ENCODE data around the gene ITGAV. TPM values are rescaled to one million over a fixed set of nuclear protein-coding genes. Genes with fewer than 3 reads are reported as not detected.
A peak's percentile ranks its signal among the peaks of the same experiment; 100 is the strongest.

Gene ITGAV
- total RNA-seq, 1 donor from 2014 or later: 46.6 TPM

- no peak overlapping the region for H3K4me3 ChIP-seq
- H3K27ac ChIP-seq: no peak overlapping the region
- intact Hi-C loops (cut with DNase I): no loop called here
- H3K9me3 ChIP-seq: no peaks in the 10 kb centered on the region
- peaks cover 80% of the 10 kb centered on the region for H3K36me3 ChIP-seq
- TF ChIP-seq CTCF (IDR thresholded peaks at IDR 0.05): no peak
- H3K27me3 ChIP-seq (ENCODE audit: low read depth): no peaks in the 10 kb centered on the region
- DNase-seq (no peak), ATAC-seq (no peak)
- H3K4me1 ChIP-seq: no peaks in the 10 kb centered on the region
These were observed 50.1 kb downstream of the ITGAV start for GRCh38 chr2:186639939-186640338.

GRCh38 chr2:186641132-186641806 is 51.4 kb downstream of the ITGAV start:
- intact Hi-C loops (cut with DNase I): no loop called here
- ATAC-seq: no peak
- Histone ChIP-seq H3K4me3 (no peak overlapping the region), H3K36me3 (peaks cover 80% of the 10 kb centered on the region), H3K4me1 (no peaks in the 10 kb centered on the region), H3K27ac (no peak overlapping the region), H3K9me3 (no peaks in the 10 kb centered on the region), H3K27me3 (ENCODE audit: low read depth) (no peaks in the 10 kb centered on the region)
- TF ChIP-seq CTCF (IDR thresholded peaks at IDR 0.05): no peak
- no peak for DNase-seq

- DNase-seq: no peak
- H3K36me3 ChIP-seq: peaks cover 86% of the 10 kb centered on the region
These were observed 52.0 kb downstream of the ITGAV start for GRCh38 chr2:186641807-186642321.

GRCh38 chr2:186644791-186645190 is 54.9 kb downstream of the ITGAV start:
- TF ChIP-seq CTCF (IDR thresholded peaks at IDR 0.05): no peak
- Histone ChIP-seq H3K4me3 (no peak overlapping the region), H3K27ac (no peak overlapping the region), H3K36me3 (peaks cover 70% of the 10 kb centered on the region), H3K27me3 (ENCODE audit: low read depth) (no peaks in the 10 kb centered on the region), H3K9me3 (no peaks in the 10 kb centered on the region), H3K4me1 (no peaks in the 10 kb centered on the region)
- intact Hi-C loops (cut with DNase I): no loop called here
- ATAC-seq (no peak), DNase-seq (no peak)

More at GRCh38 chr2:186641807-186642321, 52.0 kb downstream of the ITGAV start:
- Histone ChIP-seq H3K27ac (no peak overlapping the region), H3K4me3 (no peak overlapping the region), H3K27me3 (ENCODE audit: low read depth) (no peaks in the 10 kb centered on the region), H3K4me1 (no peaks in the 10 kb centered on the region), H3K9me3 (no peaks in the 10 kb centered on the region)
- peak; percentile 82 to 87 for ATAC-seq
- TF ChIP-seq CTCF (IDR thresholded peaks at IDR 0.05): peak; percentile 69
- intact Hi-C loops (cut with DNase I): no loop called here

- Histone ChIP-seq H3K36me3 (peaks cover 70% of the 10 kb centered on the region), H3K4me1 (no peaks in the 10 kb centered on the region), H3K9me3 (no peaks in the 10 kb centered on the region), H3K27me3 (ENCODE audit: low read depth) (no peaks in the 10 kb centered on the region), H3K4me3 (no peak overlapping the region), H3K27ac (no peak overlapping the region)
- TF ChIP-seq CTCF (IDR thresholded peaks at IDR 0.05): no peak
- DNase-seq (no peak), ATAC-seq (no peak)
- intact Hi-C loops (cut with DNase I): no loop called here
These were observed 56.1 kb downstream of the ITGAV start for GRCh38 chr2:186645999-186646398.

Measured in lower lobe of right lung (tissue), 2 donors.